Measurements from ENCODE around the gene RANGAP1.
A peak's percentile ranks its signal among the peaks of the same experiment; 100 is the strongest.
"Not testable (repeated sequence)": the region's sequence is repeated elsewhere in the genome, so short reads cannot be mapped to it uniquely, and the experiment has no call there.

RANGAP1 gene

DNA sequence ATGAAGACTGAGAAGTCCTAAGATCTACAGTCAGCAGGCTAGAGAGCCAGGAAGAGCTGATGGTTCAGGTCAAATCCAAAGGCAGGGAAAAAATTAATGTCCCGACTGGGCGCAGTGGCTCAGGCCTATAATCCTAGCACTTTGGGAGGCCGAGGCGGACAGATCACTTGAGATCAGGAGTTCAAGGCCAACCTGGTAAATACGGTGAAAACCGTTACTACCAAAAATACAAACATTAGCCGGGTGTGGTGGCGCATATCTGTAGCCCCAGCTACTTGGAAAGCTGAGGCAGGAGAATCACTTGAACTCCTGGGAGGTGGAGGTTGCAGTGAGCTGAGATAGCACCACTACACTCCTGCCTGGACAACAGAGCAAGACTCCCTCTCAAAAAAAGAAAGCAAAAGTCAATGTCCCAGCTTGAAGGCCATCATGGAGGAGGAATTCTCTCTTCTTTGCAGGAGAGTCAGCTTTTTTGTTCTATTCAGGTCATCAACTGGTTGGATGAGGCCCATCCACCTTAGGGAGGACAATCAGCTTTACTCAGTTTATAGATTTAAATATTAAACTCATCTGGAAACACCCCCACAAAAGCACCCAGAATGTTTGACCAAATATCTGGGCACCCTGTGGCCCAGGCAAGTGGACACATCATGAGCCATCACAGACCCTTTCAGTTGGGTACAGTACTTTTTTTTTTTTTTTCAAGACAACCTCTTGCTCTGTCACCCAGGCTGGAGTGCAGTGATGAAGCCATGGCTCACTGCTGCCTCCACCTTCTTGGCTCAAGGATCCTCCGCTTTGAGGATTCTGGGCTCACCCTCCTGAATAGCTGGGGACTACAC, 11.1 kb upstream of the RANGAP1 start:
- DNase-seq = no peak

- DNase-seq = not testable (repeated sequence)
These were observed 8.8 kb upstream of the RANGAP1 start for GRCh38 chr22:41294816-41295215.

DNA sequence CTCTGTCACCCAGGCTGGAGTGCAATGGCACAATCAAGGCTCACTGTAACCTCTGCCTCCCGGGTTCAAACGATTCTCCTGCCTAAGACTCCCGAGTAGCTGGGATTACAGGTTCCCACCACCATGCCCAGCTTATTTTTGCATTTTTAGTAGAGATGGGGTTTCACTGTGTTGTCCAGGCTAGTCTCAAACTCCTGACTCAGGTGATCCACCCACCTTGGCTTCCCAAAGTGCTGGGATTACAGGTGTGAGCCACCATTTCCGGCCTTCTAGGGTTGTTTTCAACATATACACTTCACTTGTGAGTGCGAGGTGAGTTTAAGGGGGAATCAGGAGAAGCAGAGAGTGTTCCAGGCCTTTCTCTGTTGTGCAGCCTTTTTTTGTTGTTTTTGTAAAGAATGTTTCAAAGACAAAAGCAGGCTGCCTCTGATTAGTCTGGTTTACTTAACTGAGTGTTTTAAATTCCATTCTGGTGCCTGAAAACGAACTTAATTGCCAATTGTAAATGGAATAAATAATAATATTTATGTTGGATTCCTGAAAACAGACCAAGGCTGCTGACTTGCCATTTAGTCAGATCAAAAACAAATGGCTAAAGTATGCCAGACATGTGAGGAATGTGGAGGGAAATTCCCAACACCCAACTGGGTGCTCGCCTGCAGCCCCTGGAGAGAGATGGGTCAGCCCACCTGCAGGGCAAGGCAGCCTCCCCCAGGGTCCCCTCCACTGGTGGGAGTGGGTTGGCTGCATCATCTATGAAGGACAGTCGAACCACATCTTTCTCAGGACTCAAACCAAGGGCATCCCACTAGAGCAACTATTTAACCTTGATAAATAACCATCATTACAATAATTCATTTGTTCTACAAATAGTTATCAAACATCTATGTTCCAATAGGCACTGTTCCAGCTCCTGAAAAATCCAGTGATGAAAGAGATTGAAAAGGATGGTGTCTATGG, 4.6 kb upstream of the RANGAP1 start:
- DNase-seq = no peak

DNA sequence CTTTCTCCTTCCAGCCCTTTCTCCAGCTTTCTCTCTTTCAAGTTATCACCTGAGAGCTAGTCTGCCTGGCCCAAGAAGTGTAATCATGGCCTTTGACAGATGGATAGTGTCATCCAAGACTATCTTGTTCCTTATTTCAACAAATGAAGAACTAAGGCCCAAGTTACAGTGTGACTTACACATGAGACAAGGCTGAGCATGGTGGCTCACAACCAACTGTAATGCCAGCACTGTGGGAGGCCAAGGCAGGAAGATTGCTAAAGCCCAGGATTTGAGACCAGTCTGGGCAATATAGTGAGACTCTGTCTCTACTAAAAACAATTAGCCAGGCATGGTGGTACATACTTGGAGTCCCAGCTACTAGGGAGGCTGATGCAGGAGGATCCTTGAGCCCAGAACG, 3.7 kb upstream of the RANGAP1 start:
- DNase-seq = no peak

- DNase-seq = no peak
These were observed 2.4 kb upstream of the RANGAP1 start for GRCh38 chr22:41288245-41288946.

- peak; percentile 64 for DNase-seq
These were observed 678 bp upstream of the RANGAP1 start for GRCh38 chr22:41286639-41287091.

GRCh38 chr22:41285441-41285819, 557 bp downstream of the RANGAP1 start:
- peak; percentile 17 for DNase-seq

- DNase-seq = no peak
These were observed 1.5 kb downstream of the RANGAP1 start for GRCh38 chr22:41284465-41284864.

- no peak for DNase-seq
These were observed 5.1 kb downstream of the RANGAP1 start for GRCh38 chr22:41280854-41281253.

GRCh38 chr22:41280065-41280464, 5.9 kb downstream of the RANGAP1 start:
- DNase-seq = no peak

DNA sequence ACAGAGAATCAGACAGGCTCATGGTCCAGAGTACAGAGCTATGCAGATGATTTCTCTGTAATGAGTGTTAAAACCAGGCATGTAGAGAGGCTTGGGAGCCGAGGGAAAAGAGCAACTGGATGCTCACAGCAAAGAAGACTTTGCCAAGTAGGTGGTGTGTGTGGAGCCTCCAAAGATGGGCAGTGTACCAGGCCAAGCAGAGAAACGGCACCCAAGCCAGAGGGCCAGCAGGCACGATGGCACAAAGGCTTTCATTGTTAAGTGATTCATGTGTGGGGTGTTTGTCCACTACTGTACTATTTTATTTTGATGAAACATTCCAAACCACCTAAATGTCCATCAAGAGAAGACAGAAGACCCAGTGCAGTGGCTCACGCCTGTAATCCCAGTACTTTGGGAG, 11.1 kb downstream of the RANGAP1 start:
- DNase-seq = no peak

DNA sequence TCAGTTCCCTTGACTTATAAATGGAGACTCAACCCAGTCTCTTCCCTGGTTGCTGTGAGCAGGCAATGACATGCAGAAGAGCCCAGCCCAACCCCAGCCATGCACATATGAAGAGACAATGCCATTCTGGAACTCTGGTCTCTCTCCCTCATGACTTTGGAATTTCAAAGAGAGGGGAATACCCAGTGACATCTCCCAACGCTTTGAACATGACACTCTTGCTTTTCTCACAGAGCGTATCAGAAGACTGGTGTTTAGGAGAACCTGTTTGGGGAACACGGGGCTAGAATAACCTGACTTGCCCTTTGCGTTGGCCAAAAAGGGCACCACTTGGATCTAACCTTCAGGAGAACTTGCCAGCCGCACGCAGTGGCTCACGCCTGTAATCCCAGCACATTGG, 12.9 kb downstream of the RANGAP1 start:
- DNase-seq = no peak

- DNase-seq = no peak
These were observed 14.2 kb downstream of the RANGAP1 start for GRCh38 chr22:41271787-41272186.

DNA sequence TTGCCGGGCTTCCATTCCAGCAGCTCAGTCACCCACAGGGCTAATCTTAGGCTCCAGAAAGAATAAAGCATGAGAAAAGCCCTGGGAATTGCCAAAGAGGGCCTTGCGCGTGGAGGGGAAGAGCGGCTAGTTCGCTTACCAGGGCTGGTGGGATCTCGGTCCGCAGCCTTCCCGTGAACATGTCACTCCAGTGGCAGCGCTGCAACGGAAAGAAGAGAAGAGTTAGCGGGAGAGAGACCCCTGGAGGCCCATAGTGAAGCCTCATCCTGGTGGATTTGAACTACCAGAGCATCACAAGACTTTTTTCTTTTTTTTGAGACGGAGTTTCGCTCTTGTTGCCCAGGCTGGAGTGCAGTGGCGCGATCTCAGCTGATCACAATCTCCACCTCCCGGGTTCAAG, 18.0 kb downstream of the RANGAP1 start:
- no peak for DNase-seq

GRCh38 chr22:41264408-41264941, 21.5 kb downstream of the RANGAP1 start:
- DNase-seq = no peak

GRCh38 chr22:41263704-41264103, 22.3 kb downstream of the RANGAP1 start:
- no peak for DNase-seq

DNA sequence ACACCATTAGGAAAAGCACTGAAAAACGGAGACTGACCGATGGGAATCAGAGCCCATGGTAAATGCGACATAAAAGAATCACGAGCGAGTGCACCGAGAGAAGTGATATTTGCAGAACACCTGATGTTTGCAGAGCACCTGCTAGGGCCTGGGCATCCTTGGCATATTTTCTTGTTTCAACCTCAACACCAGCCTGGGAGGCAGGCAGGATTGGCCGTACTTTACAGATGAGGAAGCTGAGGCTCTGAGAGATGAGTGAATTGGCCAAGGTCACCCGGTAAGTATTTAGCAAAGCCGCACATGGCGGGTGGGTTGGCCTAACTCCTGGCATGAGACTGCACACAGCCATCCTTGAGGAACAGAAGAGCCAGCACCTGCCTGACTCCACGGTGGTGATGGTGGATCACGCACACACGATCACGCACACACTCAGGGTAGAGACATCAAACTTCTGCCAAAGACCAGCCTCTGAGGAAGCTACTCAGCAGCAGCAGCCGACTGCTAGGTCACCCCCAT, 23.7 kb downstream of the RANGAP1 start:
- no peak for DNase-seq

DNA sequence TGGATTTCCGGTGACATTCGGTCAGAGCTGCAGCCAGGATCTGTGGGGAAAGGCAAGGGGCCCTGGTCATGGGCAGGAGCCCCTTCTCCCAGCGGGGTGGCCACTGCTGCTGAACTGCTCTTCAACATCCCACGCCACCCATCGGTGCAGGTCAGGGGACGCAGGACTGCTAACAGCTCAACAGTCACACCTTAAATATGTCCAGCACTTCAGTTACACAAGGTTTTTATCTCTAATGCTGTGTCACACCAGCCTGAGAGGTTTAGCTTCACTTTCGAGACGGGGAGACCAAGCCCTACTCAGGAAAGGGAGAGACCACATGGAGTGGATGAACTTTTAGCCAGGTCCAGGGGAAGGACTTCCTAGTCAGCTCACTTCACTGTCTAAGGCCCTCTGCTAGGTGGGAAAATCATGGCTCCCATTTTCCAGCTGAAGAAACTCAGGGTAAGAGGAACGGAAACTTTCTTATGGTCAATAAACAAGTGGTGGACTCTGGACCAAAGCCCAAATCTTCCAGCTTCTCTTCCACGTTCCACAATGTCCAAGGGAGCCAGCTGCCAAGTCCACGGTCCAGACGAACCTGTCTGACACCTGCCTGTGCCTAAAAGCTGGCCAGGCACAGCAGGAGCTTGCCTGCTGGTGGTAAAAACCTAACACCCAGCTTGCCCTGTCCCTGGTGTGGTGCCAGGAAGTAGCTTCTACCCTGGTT, 24.3 kb downstream of the RANGAP1 start:
- no peak for DNase-seq

- no peak for DNase-seq
These were observed 25.1 kb downstream of the RANGAP1 start for GRCh38 chr22:41260871-41261270.

DNA sequence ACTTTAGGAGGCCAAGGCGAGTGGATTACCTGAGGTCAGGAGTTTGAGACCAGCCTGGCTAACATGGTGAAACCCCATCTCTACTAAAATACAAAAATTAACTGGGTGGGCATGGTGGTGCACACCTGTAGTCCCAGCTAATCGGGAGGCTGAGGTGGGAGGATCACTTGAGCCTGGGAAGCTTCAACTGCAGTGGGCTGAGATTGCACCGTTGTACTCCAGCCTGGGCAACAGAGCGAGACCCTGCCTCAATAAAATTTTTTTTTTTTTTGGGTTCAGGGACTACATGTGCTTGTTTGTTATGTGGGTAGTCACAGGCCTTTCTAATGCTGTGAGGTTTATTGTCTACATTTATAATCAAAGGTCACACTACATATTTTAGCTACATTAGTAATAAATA, 26.2 kb downstream of the RANGAP1 start:
- not testable (repeated sequence) for DNase-seq

- DNase-seq = no peak
These were observed 28.3 kb downstream of the RANGAP1 start for GRCh38 chr22:41257696-41258095.

Data from NCI-H1694 treated with DMSO at 0.1 percent for 48 hours (cell line).